ENCODE data around the gene CFAP100.

CFAP100 gene

GRCh38 chr3:126406389-126407296 is 11.9 kb downstream of the CFAP100 start:
- FAIRE-seq, result no peak

DNA sequence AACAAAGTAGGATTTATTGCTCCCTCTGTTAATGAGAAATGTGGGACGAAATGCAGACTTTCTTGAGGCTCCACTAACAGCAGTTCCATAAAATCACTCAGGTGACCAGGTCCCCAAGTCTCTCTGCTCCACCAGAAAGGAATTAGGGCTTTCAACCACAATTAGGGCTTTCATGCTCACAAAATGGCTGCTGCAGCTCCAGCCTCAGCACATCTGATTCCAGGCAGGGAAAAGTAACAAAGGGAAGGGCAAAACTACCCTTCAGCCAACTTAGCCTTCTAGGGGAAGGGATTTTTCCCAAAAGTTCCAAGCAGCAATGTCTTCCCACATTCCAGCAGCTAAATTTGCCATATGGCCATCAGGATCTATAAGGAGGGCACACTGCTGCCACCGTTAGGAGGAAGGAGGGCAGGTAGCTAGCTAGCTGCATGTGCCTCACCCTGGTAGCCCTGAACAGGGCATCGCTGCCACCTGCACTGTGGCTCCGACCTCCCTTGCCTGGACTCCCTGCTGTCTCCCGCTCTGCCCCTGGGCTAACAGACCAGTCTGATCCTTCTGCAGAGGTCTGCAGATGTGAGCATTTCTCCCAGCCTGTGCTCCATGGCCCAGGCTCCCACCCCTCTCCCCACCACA is 12.8 kb downstream of the CFAP100 start:
- FAIRE-seq, result no peak

DNA sequence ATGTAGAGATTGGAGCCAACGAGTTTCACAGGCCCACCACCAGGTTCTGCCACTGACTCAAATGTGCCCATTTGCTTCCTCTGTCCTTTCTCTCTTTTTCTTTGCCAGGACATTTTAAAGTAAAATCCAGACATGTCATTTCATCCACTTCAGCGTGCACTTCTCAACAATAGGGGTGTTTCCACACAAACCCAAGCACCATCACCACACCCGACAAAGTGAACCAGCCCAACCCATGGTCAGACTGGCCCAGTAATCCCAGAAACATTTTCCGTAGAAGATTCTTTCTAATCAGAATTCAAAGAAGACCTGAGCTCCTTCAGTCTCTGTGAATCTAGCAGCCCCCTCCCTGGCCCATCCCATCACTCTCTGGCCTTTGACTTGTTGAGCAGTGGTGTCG is 13.4 kb downstream of the CFAP100 start:
- FAIRE-seq, result no peak

DNA sequence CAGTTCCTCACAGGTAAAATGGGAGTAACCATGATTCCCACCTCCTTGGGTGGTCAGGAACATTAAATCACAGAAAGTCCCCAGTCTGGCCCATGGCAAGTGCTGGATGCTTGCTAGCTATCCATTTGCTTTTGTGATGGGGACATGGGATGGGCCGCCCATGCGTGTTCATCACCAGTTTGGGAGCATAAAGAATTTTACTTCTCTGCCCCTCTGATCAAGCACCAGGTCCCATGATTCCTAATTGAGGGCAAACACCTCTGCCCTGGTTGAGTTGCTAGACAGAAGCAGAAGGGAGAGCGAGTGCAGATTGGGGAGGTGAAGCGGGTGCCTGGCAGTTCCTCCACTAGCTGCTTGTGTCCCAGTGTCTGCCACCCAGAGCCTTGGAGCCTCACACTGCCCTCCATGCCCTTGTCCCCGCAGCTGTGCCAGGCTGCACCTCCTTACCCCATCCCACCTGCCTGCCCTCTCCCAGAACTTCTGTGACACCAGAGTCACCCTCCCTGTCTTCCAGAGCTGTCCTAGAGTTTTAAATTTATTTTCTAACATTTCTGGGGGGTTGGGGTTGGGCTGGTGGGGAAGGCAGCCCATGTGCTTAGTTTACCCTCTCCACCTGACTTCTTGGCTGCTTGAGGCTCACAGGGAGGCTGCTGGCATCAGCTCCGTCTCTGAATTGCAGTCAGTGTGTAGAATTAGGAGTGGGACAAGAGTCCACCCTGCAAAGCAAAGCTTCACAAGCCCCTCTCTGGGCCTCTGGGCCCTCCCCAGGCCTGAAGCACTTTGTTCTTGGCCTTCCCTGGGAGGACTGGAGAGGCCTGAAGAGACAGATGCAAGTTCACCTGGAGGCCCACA is 18.4 kb downstream of the CFAP100 start:
- no peak for FAIRE-seq

- no peak for FAIRE-seq
Measured at GRCh38 chr3:126413693-126414080, 19.0 kb downstream of the CFAP100 start.

GRCh38 chr3:126414406-126414805 is 19.7 kb downstream of the CFAP100 start:
- no peak for FAIRE-seq

GRCh38 chr3:126414961-126415660 is 20.4 kb downstream of the CFAP100 start:
- FAIRE-seq, result no peak

DNA sequence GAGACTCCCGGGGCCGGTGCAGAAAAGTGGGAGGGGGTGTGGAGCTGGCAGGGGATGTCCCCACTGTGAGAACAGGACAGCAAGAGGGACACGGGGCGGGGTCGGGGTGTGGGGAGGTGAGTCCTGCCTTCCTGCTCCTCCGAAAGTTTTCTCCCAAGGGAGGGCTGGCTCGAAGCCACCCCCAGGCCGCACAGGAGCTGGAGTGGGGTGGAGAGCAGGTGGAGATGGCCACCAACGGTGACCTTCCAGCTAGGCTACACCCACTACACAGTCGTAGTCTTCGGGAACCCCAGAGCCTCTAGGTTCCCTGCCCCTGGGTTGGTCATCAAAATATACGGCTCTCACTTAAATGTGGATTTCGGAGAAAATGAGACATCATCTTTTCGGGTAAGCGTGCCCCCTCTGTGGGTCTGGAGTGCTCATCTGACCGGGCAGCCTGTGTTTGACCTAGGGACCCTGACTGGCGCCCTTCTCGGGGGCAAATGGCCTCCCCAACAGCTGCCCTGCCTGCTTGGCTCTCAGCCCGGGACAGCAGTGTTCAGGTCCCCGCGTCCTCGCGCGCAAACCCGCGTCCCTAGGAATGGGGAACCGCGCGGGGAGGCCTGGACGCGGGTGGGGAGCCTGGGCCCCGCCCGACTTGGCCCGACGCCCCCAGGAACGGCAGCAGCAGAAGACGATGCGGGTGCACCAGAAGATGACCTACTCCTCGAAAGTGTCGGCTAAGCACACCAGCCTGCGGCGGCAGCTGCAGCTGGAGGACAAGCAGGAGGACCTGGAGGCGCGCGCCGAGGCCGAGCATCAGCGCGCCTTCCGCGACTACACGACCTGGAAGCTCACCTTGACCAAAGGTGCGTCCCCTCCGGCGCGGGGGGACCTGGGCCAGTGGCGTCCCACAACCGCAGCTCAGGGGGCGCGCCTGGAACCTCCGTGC is 21.2 kb downstream of the CFAP100 start:
- FAIRE-seq, result no peak

DNA sequence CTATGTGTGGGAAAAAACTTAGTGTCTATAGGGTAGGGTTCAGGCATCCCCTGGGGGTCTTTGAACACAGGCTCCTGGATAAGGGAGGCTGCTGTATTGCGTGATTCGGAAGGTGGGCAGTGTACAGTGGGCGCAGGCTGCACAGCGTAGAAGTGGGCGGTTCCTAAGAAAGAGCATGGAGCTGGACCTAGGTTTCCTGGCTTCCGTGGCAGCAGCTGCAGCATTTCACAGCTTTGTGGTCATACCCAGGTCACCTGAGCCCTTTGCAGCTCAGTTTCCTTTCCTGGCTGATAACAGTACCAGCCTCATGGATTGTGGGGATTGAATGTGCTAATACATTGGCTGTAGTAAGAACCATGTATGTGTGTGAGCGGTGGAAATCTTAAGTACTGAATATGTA is 22.2 kb downstream of the CFAP100 start:
- no peak for FAIRE-seq

GRCh38 chr3:126417515-126417914 is 22.8 kb downstream of the CFAP100 start:
- FAIRE-seq, result no peak

GRCh38 chr3:126417981-126418530 is 23.3 kb downstream of the CFAP100 start:
- FAIRE-seq, result no peak

GRCh38 chr3:126418661-126419131 is 24.0 kb downstream of the CFAP100 start:
- FAIRE-seq, result no peak

DNA sequence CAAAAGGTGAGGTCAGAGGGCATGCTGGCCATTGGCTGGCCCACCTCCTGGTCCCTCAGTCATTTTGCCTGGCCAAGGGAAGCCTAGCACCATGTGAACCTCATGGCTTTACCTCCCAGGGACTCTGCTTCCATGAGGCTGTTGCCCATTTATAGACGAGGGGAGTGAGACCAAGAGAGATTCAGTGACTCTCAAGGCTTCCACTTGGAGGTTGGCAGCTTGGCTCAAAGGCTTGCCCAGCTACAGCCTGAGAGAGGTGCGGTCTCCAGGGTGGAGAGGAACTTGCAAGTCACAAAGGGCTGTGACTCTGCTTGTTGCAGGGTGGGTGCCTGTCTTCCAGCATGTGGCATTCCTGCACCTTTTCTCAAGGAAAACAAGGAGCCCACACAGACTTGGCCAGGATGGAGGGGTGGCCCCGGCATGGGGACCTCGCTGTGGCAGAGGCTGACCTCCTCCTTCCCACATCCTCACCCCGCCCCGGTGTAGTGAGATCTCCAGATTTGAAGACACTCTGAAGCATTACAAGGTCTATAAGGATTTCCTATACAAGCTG is 24.5 kb downstream of the CFAP100 start:
- no peak for FAIRE-seq

DNA sequence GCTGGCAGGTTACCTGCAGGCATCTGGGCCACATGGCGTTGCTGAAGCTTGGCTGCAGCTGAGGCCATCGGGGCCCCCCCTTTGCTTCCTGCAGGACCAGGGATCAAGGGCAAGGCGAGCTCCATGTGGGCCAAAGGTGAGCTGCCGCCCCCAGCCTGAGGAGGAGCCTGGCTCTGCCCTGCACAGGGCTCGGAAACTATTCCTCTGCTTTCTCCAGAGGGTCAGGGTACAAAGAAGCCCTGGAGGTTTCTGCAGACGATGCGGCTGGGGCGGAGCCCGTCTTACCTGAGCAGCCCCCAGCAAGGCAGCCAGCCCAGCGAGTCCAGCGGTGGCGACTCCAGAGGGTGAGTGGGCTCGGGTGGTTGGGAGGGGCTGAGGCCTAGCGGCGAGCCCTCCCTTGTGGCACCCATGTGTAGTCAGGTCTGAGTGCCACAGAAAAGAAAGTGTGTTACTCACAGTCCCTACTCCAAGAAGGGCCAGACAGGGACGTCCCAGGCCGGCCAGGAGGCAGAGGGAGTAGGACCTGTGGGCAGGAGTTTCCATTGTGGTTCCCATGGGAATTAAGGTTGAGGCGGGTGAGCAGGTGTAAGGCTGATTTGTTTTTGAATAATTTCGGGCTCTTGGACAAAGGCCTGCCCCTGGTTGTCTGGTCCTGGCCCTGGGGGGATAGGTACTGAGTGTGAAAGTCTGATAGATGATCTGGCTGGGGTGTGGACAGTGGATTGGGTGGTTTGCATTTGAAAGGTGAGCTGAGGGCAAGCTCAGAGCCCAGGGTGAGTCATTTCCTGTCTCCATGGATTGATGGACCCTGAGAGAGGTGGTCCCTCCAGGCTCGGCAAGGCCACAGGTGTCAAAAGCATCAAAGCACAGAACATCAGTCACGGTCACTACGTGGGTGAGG is 25.4 kb downstream of the CFAP100 start:
- no peak for FAIRE-seq

GRCh38 chr3:126421573-126422119 is 26.9 kb downstream of the CFAP100 start:
- no peak for FAIRE-seq

DNA sequence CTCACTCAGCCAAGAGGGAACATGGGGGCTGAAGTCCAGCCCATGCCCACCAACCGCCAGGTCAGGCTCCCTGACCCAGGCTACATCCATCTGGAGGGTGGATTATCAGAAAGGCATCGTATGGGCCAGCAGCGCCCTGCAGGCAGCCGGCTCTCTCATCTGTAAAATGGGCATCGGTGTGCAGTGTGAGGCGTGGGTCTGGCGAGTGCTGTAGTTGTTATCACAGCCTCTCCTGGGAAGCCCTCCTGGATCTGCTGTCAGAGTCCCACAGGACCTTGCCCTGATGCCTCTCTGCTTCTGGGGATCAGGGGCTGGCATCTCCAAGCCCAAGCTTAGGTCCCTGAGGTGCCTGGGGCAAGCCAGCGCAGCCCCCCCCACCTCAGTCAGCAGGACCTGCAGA is 27.4 kb downstream of the CFAP100 start:
- FAIRE-seq, result no peak

GRCh38 chr3:126422571-126423091 is 27.9 kb downstream of the CFAP100 start:
- no peak for FAIRE-seq

DNA sequence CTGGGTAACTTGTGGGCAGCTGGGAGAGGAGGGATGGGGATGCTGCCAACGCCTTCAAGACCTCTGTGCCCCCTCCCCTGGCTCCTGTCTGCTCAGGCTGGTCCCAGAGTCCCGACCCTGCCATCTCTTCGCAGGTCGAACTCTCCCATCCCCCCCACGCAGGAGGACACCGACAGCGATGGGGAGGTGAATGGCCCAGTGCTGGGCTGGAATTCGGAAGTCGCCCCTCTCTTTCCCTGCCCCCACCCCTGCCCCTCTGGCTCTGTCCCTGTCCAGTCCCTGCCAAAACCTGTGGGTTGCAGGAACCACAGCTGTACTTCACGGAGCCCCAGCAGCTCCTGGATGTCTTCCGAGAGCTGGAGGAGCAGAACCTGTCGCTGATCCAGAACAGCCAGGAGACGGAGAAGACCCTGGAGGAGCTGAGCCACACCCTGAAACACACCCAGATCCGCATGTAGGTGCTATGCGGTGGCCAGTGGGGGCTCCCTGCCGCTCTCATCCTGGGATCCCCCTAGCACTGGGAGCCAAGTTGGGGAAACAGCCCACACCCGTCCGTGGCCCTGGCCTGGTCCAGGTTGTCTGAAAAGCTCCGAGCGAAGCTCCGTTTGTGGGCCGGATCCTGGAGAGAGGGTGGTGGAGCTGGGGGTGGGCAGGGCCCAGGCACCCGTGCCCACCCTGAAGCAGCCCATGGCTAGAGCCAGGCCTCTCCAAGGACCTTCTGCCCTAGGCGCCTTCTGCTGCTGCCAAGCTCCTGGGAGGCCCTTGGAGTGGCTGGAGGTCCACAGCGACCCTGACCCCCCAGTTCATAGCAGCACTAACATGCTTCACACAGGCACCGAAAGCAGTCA is 28.7 kb downstream of the CFAP100 start:
- no peak for FAIRE-seq
